ENCODE results near the gene JDP2. TPM values are rescaled to one million over a fixed set of nuclear protein-coding genes. Genes with fewer than 3 reads are reported as not detected.

JDP2 gene
- total RNA-seq, 4 donors from 2014 or later = 42.7 to 118 (median 96.9) TPM

DNA sequence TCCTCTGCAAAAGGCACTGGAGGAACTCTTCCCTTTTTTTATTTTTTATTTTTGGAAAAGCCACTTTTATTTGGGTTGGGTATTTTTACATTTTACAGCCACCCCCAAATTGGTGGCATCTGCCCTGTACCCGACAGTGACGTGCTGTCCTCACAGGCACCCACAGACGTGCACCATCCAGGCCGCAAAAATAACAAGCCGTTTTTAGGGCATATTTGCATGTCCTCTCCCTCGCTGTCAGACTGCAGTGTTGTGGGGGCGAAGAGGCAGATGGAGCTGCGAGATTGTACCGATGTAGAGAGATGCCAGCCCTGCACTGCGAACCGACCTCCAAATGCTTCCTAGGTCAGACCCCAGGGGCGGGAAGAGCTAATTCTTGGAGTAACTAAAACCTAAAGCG lies 12.2 kb downstream of the JDP2 start:
- TF ChIP-seq, protein P1, sequence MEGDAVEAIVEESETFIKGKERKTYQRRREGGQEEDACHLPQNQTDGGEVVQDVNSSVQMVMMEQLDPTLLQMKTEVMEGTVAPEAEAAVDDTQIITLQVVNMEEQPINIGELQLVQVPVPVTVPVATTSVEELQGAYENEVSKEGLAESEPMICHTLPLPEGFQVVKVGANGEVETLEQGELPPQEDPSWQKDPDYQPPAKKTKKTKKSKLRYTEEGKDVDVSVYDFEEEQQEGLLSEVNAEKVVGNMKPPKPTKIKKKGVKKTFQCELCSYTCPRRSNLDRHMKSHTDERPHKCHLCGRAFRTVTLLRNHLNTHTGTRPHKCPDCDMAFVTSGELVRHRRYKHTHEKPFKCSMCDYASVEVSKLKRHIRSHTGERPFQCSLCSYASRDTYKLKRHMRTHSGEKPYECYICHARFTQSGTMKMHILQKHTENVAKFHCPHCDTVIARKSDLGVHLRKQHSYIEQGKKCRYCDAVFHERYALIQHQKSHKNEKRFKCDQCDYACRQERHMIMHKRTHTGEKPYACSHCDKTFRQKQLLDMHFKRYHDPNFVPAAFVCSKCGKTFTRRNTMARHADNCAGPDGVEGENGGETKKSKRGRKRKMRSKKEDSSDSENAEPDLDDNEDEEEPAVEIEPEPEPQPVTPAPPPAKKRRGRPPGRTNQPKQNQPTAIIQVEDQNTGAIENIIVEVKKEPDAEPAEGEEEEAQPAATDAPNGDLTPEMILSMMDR (IDR thresholded peaks at IDR 0.05; ENCODE audit: low read depth) = no peak

DNA sequence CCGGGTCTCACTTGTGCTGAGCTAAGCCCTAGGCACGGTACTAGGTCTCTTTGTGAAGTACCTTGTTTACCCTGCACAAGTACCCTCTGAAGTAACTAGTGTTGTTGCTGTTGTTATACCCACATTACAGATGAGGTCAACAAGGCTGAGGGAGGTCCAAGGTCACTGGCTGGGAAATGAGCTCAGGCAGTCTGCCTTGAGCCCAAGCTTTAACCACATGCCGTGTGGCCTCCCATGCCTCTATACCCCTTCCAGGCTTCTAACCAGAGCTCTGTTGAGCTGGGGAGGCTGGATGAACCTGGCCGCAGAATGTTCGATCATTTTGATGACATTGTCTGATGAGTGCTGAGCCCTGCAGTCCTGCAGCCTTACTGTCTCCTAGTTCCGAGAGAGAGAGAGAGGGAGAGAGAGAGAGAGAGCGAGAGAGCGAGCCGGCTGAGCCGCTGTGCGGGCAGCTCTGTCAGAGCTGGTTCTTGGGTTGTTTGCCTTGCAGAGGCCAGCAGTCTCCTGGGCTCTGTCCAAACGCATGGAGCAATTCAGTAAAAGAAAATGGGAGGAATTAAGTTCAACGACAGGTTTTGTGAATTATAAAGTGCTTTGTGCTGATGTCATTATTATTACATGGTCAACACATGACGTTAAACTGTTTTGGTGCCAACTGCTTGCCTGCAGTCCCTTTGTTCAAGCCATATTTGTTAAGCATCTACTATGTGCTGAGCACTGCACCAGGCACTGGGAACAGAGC lies 13.1 kb downstream of the JDP2 start:
- TF ChIP-seq, protein P1 (IDR thresholded peaks at IDR 0.05; ENCODE audit: low read depth) = no peak

DNA sequence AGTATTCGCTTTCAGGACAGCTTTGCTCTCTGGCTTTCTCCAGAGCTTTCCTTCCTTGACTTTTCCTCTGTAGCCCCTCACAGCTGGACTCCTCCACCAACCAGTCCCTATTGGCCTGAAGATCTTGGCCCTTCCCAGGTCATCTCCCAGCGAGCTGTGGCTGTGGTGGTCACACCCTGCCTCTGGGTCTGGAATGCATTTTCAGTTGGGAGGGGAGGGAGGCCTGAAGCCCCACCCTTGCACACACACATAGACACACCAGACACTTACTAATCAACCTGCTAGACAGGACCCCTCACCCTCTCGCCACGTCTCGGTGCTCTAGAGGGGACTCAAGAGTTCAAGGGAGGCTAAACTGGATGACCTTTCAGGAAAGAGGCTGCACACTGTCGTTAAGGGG lies 13.9 kb downstream of the JDP2 start:
- TF ChIP-seq, protein P1 (IDR thresholded peaks at IDR 0.05; ENCODE audit: low read depth) = no peak

DNA sequence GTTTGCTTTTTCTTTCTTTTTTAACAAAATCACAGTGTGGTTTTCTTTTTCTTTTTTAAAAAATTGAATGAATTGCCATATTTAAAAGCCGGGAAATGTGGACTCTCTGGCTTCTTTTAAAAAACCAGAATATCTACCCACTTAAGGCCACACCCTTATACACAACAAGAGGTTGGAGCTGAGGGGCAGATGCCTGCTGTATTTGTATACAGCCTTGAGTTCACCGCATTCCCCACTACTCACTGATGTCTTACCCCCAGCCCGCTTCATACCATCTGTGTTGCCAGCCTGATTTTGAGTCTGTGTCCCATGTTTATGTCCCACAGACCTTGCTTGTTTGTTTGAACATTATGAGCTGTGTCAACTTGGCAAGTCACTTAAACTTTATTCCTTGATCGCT lies 14.3 kb downstream of the JDP2 start:
- TF ChIP-seq, protein P1 (IDR thresholded peaks at IDR 0.05; ENCODE audit: low read depth) = no peak

DNA sequence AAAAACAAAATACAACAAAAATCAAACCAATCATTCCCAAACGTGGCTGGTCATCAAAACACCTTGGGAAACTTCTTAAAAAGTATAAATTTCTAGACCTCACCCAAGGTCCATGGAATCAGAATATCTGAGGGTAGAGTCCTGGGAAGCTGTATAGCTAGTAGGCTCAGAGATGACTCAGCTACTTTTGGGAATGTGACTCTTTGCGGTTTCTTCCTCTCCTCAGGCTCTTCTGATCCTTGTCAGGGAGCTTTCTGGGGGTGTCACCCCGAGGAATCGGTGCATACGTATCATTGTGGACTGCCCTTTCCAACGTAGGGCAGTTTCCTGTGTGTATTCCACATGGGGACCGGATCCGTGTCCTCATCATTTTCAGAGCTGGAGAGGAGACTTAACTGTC lies 14.8 kb downstream of the JDP2 start:
- TF ChIP-seq, protein P1 (IDR thresholded peaks at IDR 0.05; ENCODE audit: low read depth) = no peak

DNA sequence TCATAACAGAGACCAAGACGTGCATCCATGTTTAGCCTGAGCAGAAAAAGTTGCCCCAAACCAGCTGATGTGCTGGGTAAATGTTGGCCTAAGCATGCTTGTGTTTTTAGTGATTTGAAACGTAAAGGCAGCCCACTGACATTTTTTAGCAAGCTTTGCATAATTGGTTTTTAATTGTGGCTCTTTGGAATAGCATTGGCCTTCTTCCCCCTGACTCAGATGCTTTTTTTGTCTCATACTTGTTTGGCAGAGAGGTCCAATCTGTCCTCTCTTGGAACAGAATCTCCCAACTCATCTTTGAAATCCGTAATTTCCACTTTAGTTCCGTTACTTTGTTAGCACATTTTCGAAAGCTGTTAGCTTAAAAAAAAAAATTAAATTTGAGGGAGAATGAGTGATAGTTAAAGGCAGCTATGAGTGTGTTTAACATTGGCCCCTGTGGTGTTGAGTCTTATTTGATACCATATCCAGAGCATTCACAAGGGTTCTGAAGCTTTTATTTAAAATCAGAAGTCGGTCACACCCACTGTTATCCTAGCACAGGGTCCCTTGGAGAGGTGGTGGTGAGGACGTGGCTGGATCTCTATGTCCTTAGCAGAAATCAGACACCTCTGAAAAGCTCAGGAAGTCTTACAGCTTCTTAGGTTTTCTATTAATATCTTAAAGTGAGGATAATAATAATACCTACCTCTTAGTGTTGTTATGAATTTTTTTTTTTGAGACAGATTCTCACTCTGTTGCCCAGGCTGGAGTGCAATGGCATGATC lies 15.6 kb downstream of the JDP2 start:
- TF ChIP-seq, protein P1 (IDR thresholded peaks at IDR 0.05; ENCODE audit: low read depth) = no peak

DNA sequence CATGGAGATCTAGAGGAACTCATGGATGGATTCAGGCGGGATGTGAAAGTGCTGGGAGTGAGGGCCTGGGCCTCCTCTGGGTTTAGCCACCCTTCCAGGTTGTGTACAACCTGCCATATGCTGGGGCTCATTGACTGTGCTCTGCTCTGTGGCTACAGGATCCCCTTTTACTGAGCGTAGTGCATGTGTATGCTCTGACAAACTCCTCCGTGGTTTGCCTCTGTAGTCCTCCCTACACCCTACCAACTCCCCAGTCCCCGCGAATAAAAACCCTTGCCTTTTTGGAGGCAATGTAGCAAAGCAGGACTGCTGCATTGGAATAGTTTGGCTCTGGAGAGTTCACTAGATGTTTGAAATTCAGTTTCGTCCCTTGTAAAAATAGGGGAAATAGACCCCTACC lies 17.4 kb downstream of the JDP2 start:
- TF ChIP-seq, protein P1 (IDR thresholded peaks at IDR 0.05; ENCODE audit: low read depth) = no peak
